GF-D8 (cell line): ENCODE measurements around the gene CYP39A1.
"Not testable (repeated sequence)": the region's sequence is repeated elsewhere in the genome, so short reads cannot be mapped to it uniquely, and the experiment has no call there.

ENCODE experiments used
- DNase-seq: peaks from one replicate; lab custom pipeline; 2025; lab: John Stamatoyannopoulos, UW

CYP39A1 gene

GRCh38 chr6:46648869-46649492 lies 3.6 kb downstream of the CYP39A1 start:
- DNase-seq: no peak

DNA sequence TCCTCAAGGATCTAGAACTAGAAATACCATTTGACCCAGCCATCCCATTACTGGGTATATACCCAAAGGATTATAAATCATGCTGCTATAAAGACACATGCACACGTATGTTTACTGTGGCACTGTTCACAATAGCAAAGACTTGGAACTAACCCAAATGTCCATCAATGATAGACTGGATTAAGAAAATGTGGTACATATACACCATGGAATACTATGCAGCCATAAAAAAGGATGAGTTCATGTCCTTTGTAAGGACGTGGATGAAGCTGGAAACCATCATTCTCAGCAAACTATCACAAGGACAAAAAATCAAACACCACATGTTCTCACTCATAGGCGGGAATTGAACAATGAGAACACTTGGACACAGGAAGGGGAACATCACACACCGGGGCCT lies 4.5 kb downstream of the CYP39A1 start:
- not testable (repeated sequence) for DNase-seq

DNA sequence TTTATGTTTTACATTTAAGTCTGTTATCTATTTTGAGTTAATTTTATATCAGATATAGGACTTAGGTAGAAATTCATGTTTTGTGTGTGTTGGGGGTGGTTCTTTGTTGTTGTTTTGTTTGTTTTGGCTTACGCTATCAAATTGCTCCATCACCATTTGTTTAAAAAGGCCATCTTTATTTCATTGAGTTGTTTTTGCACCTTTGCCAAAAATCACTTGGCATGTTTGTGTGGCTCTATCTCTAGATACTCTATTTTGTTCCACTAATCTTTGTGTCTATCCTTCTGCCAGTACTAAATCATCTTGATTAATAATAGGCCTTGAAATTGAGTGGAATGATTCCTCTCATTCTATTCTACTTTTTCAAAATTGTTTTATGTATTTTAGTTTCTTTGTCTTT lies 7.4 kb downstream of the CYP39A1 start:
- no peak for DNase-seq

DNA sequence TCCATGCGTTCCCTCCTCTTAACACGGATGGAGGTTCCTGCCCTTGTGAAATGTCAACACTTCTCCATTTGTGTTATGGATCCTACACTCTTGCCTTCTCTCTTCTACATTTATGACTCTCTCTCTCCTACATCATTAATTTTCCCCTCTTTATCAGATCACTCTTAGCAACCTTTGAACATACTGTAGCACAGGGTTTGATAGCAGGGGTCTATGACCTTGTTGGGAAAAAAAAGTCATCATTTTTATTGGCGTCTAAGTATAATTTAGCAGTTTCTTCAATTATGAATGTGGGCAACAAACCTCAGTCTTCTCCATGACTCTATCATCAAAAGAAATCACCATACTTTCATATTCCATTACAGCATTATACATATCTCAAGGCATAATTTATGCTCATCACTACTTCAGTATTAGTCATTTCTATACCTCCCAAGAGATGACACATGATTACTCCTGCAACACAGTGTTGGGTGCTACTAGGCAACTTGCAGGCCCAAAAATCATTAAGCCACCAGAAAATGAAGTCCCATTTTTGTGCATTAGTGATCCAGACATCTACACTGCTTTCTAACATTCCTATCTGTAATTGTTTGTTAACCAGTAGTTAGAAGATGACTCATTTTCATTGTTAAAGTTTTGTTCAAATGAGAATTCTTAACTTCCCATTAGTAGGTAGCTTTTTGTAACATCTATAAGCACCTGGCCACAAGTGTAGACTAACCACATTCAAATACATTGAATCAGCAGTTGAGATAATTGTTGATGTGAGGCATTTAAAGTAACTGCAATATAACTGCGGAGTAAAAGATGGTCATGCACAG lies 9.5 kb downstream of the CYP39A1 start:
- no peak for DNase-seq

- DNase-seq: no peak
These were observed 14.0 kb downstream of the CYP39A1 start for GRCh38 chr6:46638650-46639049.

GRCh38 chr6:46637933-46638332 lies 14.7 kb downstream of the CYP39A1 start:
- no peak for DNase-seq

DNA sequence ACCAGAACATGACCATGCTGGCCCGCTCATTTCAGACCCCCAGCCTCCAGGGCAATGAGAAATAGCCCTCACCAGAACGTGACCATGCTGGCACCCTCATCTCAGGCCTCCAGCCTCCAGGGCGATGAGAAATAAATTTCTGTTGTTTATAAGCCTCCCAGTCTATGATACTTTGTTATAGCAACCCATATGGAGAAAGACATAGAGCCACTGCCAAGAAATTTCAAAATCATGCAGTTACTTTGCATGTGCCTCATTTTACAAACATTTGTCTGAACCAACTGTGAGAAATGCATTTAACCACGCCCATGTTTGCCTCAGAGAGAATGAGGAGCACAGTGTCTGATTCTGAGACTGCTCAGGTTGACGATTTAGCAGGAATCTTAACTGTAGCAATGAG lies 15.5 kb downstream of the CYP39A1 start:
- DNase-seq: no peak

DNA sequence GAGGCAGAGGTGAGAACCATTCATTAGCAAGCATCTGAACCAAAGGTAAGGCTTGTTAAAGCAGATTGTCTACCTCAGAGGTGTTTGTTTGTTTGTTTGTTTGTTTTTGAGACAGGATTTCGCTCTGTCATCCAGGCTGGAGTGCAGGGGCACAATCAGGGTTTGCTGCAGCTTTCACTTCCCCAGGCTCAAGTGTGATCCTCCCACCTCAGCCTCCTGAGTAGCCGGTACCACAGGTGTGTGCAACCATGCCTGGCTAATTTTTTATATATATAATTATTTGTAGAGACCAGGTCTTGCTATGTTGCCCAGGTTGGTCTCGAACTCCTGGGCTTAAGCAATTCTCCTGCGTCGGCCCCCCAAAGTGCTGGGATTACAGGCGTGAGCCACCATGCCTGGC lies 17.2 kb downstream of the CYP39A1 start:
- no peak for DNase-seq

DNA sequence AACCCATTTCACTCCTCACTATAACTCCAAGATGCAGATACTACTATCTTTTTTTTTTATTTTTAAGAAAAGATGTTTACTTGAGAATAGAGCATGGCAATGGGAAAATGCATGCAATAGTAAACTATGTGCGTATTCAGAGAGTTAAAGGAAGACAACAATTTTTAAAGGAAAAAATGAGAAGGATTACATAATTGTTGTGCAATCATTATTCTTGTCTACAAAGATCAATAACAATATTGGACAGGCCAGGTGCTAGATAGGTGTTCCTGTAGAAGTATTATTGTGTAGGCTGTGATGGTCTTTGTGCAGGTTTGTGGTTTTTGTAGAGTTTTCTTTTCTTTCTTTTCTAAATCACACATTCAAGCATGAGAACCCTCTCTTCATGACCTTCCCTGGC lies 20.6 kb downstream of the CYP39A1 start:
- DNase-seq: no peak

DNA sequence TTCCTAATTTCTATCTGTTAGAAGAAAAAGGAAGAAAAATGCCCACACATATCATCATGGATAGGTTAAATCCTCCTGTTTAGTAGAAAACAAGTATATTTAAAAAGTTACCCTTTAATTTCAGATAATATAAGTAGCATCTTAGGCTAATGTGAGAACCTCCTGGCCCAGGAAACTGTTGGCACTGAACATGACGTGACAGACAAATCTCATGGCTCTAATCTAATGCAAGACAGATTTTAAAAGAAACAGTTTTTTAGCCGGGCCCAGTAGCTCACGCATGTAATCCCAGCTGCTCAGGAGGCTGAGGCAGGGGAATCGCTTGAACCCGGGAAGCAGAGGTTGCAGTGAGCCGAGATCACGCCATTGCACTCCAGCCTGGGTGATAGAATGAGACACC lies 22.9 kb downstream of the CYP39A1 start:
- DNase-seq: no peak

- DNase-seq: no peak
These were observed 23.6 kb downstream of the CYP39A1 start for GRCh38 chr6:46628976-46629375.

GRCh38 chr6:46628498-46628897 lies 24.1 kb downstream of the CYP39A1 start:
- DNase-seq: no peak

- DNase-seq: no peak
These were observed 25.6 kb downstream of the CYP39A1 start for GRCh38 chr6:46626976-46627375.

DNA sequence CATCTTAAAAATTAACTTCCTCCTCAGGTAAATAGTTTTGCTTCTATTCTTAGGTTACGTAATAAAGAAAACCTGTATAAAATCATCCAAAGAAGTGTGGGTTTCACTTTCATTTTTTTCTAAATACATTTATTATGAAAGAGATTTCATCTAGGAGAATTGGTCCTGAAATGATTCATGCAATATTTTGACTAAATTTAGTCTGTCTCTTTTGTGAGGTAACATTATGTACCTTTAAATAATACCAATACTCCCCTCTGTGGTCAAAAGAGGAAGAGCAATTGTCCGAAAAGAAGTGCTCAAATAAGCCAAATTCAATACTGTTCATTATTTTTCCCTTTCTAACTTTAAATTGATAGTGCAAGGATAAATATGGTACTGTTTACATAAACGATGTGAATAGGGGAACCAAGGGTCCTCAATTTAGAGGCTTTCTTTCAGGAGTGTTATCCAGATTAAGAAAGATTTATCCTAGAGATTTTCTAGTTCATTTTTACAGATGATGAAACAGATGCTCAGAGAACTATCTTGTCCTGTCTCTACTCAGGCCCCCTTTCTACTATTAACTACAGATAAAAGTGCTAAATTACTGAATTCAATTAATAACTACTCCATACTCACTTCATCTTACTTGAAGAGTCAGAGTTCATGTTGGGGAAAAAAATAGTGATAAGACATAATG lies 26.2 kb downstream of the CYP39A1 start:
- no peak for DNase-seq

GRCh38 chr6:46618726-46619125 lies 33.9 kb downstream of the CYP39A1 start:
- DNase-seq: no peak

GRCh38 chr6:46612645-46613044 lies 40.0 kb downstream of the CYP39A1 start:
- no peak for DNase-seq

- no peak for DNase-seq
These were observed 41.6 kb downstream of the CYP39A1 start for GRCh38 chr6:46610862-46611553.

DNA sequence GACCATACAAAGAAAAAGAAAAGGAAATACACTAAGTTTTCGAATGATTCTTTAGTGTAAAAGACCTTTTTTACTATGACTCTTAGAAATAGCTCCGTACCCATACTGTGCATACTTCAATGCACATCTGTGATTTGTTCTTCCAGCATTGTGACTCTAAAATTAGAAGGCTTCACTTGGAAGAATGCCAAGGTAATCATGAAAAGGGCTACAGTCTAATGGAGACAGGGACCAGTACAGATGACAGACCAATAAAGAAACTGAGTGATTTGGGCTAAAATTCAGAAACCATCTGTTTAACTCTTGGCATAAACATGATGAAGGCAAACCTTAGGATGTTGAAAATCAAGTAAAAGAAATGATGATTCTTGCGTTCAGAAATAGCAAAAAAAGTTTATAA lies 46.3 kb downstream of the CYP39A1 start:
- DNase-seq: no peak

DNA sequence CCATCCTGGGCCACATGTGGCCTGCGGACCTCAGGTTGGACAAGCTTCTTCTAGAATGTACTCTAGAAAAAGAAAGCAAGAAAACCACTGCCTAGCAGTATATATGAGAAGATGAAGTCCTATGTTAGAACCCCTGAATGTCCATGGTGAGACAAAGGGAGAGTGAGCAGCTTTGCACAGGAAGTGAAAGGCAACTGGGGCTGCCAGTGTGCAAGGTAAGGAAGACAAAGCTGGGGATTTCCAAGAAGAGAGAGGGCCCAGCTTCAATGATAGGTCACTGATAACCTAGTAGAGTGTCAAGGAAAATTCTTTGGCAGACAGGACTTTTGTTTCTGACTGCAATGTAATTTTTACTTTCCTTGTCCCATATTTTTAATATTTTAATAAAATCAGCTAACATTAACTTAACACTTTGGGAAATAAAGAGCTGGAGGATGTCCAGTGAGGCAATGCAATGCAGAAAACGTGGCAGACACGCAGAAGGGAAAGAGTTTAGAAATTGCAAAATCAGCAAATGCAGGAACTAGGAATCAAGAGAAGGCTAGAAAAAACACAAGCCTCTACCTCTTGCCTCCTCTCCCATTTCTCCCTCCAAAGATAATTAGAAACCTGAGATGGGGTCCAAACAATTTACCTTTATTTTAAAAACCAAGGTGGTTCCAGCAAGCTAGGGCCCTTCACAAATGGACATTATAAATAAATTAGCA lies 47.4 kb downstream of the CYP39A1 start:
- no peak for DNase-seq

GRCh38 chr6:46598215-46598614 lies 54.4 kb downstream of the CYP39A1 start:
- no peak for DNase-seq

GRCh38 chr6:46592740-46593139 lies 59.9 kb downstream of the CYP39A1 start:
- no peak for DNase-seq

DNA sequence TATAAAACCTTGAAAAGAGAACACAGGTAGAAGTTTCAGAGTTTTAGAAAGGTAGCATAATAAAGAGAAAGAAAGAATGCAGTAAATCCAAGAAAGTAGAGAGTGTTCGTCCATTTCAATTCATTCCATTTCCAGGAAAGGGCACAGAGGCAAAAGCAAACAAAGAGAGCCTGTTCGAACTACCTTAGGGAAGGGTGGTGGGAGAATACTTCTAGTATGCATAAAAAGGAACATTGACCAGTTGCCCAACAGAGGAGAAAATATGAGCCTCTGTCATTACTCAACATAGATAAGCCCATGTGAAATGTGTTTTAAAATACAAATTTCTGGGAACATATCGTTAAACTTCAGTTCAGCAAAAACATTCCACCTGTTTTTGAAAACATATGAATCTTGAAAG lies 60.6 kb downstream of the CYP39A1 start:
- no peak for DNase-seq
